ENCODE data around the gene ARR3. TPM values are rescaled to one million over a fixed set of nuclear protein-coding genes. Genes with fewer than 3 reads are reported as not detected.
A peak's percentile ranks its signal among the peaks of the same experiment; 100 is the strongest.
"Not testable (repeated sequence)": the region's sequence is repeated elsewhere in the genome, so short reads cannot be mapped to it uniquely, and the experiment has no call there.

The ARR3 gene
- total RNA-seq, 1 experiment from 2014 or later: not detected

DNA sequence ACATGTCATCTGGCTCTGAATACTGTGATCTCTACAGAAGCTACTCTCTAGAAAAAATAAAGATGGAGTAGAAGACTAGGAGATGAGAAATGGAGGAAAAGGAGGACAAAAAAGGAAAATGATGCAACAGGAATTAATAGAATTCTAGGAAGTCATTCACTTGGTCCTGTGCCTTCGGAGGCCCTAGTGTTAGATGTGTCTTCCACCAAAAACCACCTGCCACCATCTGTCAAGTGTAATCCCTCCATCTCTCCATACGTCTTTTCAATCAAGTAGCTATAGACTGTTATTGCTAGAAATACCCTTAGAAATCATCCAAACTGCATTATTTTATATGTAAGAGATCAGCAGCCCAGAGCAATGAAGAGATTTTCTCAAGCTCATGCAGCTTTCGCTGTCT is 10.9 kb downstream of the ARR3 start:
- DNase-seq (ENCODE audit: extremely low read depth, low read depth): no peak

GRCh38 chrX:70280573-70280972 is 12.4 kb downstream of the ARR3 start:
- DNase-seq (ENCODE audit: extremely low read depth, low read depth): no peak

- DNase-seq (ENCODE audit: extremely low read depth, low read depth): no peak
These were observed 13.8 kb downstream of the ARR3 start, which contains the start of gene RAB41 for GRCh38 chrX:70281951-70282350. Gene RAB41, plus strand, starts transcription at chrX:70282172. Its CDS starts 46 bp downstream, at chrX:70282218.

DNA sequence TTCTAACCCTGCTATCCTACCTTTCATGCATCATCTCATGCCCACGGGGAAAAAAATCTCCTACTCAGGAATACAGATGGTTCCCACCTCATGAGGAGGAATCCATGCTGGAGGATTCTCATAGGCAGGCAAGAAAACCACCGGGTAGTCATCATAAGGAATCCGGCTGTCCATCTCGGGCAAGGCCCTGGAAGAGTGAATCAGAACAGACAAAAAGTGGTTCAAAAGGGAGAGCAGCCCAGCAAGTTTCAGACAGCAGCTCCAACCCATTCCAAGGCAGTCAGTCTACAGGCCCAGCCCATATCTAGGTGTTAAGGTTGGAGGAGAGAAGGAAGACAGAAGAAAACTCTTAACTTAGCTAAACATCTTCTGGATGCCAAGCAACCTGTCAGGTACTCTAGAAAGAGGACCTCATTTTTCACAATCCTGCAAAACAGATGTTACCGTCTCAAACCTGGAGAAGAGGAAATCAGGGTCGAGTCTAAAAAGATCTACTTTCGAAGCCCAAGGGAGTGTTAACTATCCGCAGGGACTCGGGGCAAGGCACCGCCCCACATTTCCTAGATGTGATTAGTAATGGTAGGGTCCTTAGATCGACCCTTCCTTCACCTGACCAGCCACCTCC is 21.1 kb downstream of the ARR3 start:
- DNase-seq (ENCODE audit: extremely low read depth, low read depth): no peak

GRCh38 chrX:70289793-70290770 is 21.9 kb downstream of the ARR3 start, which contains the start of the genes KIF4A and PDZD11:
Gene KIF4A, plus strand, starts transcription at chrX:70290104. Its CDS starts 355 bp downstream, at chrX:70290459.
Gene PDZD11, minus strand, starts transcription at chrX:70289927. Its CDS starts 586 bp downstream, at chrX:70289341.
- peak; percentile 87 for DNase-seq (ENCODE audit: extremely low read depth, low read depth)

GRCh38 chrX:70292788-70293187 is 24.7 kb downstream of the ARR3 start:
- DNase-seq (ENCODE audit: extremely low read depth, low read depth): no peak

DNA sequence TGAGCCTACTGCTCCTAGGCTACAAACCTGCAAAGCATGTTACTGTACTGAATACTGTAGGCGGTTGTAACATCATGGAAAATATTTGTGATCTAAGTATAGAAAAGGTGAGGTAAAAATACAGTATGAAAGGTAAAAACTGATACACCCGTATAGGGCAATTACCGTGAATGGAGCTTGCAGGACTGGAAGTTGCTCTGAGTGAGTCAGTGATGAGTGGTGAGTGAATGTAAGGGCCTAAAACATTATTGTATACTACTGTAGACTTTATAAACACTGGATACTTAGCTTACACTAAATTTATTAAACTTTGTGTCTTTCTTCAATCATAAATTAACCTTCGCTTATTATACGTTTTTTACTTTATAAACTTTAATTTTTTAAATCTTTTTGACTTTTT is 25.5 kb downstream of the ARR3 start:
- no peak for DNase-seq (ENCODE audit: extremely low read depth, low read depth)

DNA sequence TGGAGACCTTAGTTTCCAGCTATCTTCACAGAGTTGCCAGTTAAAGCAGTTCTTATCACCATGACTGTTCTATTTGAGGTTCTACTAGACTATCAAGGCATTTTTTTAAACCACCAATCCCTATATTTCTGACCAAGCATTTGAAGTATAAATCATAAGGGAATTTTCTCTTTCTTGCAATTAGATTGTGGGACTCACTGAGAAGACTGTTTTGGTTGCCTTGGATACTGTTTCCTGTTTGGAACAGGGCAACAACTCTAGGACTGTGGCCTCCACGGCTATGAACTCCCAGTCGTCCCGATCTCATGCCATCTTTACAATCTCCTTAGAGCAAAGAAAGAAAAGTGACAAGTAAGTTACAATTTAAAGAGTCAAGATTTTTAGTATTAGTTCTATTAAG is 33.6 kb downstream of the ARR3 start:
- no peak for DNase-seq (ENCODE audit: extremely low read depth, low read depth)

- no peak for DNase-seq (ENCODE audit: extremely low read depth, low read depth)
These were observed 45.4 kb downstream of the ARR3 start for GRCh38 chrX:70313503-70313902.

DNA sequence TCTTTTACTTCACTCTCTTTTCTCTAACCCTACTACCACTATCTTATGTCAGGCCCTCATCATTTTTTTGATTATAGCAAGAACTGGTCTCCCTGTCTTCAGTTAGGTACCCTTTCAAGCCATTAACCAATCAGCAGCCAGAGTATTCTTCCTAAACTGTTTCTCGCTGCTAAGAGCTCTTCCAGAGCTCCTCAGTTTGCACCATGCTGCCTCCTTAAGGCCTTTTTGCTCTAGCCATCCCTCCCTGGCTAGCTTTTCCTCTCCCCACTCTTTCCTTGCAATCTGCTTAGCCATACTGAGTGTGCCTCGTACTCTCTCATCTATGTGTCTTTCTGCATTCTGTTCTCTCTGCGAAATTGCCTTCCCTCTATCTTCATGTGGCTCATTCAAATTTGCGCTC is 54.6 kb downstream of the ARR3 start:
- DNase-seq (ENCODE audit: extremely low read depth, low read depth): no peak

GRCh38 chrX:70323628-70324027 is 55.5 kb downstream of the ARR3 start:
- not testable (repeated sequence) for DNase-seq (ENCODE audit: extremely low read depth, low read depth)

DNA sequence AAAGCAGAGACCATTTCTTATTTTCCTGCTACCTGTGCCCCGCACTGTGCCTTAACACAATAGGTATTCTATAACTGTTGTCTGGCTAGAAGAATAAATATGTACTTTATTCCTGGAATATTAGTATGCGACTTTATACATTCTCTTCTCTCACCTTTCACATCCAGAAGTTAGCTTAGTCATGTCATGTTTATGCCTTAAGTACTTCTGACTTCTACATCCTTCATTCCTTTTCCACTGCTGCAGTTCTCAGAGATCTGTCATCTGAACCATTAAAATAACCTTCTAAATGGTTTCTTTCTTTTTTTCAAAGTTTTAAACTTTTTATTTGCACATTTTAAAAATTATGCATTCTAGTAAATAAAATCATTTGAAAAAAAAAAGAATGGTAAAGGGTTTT is 56.2 kb downstream of the ARR3 start:
- no peak for DNase-seq (ENCODE audit: extremely low read depth, low read depth)

GRCh38 chrX:70331161-70331560 is 63.0 kb downstream of the ARR3 start:
- no peak for DNase-seq (ENCODE audit: extremely low read depth, low read depth)

Small RNA genes lying within 50 kb of the gene (small RNA-seq; reads per million reads assigned to genes)
- 0 reads per million in 2 experiments for gene RNA5SP507

Other genes starting within 250 kb of the ARR3 start
- not detected in 2 replicates for gene AWAT2, start 218.4 kb upstream of the ARR3 start, total RNA-seq (2014; rRNA removed; shearing (Covaris generic))
- gene OTUD6A, start 205.9 kb upstream of the ARR3 start, total RNA-seq (2014; rRNA removed; shearing (Covaris generic)): not detected in 2 replicates
- 72.4 and 89.7 TPM in 2 replicates for gene IGBP1, start 134.9 kb upstream of the ARR3 start, total RNA-seq (2014; rRNA removed; shearing (Covaris generic))
- not detected in 2 replicates for gene DGAT2L6, start 90.9 kb upstream of the ARR3 start, total RNA-seq (2014; rRNA removed; shearing (Covaris generic))
- gene AWAT1, start 33.7 kb upstream of the ARR3 start, total RNA-seq (2014; rRNA removed; shearing (Covaris generic)): not detected in 2 replicates
- not detected in 2 replicates for gene P2RY4, start 8.1 kb upstream of the ARR3 start, total RNA-seq (2014; rRNA removed; shearing (Covaris generic))
- gene RAB41, start 13.8 kb downstream of the ARR3 start, total RNA-seq (2014; rRNA removed; shearing (Covaris generic)): not detected in 2 replicates
- 67.6 and 77.6 TPM in 2 replicates for gene PDZD11, start 21.6 kb downstream of the ARR3 start, total RNA-seq (2014; rRNA removed; shearing (Covaris generic))
- 30.3 and 34.0 TPM in 2 replicates for gene KIF4A, start 21.8 kb downstream of the ARR3 start, total RNA-seq (2014; rRNA removed; shearing (Covaris generic))
- gene GDPD2, start 155.0 kb downstream of the ARR3 start, total RNA-seq (2014; rRNA removed; shearing (Covaris generic)): not detected in 2 replicates
- gene DLG3, start 176.5 kb downstream of the ARR3 start, total RNA-seq (2014; rRNA removed; shearing (Covaris generic)): 21.3 and 24.6 TPM in 2 replicates